Measurements from ENCODE around the gene CST9. TPM values are rescaled to one million over a fixed set of nuclear protein-coding genes. Genes with fewer than 3 reads are reported as not detected.

Gene CST9
- total and polyA plus RNA-seq, 2 of the 8 experiments (the other 6 are each of a cell fraction or from before 2014, with no cell fraction given): 0.05 to 0.19 TPM

DNA sequence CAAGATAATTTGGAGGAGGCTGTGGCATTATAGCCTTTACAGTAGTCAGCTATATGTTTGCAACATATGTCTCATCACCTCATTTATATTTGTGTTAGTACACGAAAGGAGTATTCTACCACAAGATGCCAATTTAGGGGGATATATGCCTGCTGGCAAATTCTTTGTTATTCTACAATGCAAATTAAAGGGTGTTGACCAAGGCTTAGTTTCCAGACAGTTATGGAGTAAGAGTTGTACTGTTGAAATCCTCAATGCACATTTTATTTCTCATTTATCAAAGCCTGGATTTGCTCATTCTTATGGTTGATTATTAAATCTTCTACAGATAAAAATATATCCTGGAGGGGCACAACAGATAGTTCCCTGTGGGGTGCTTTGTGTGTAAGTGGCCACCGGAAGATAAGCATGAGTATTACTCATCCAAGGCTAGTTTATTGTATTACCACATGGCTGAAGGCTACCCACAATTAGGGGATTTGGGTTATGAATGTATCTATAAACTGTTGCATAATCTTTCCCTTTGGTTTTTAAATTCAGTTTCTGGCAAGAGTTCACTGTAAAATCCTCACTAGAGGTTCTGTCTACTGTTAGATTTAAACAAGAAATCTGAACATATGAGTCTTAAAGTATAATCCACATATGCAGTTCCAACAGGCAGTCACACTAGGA is 9.0 kb downstream of the CST9 start:
- no peak for FAIRE-seq
- CTCF ChIA-PET (ENCODE audit: partially characterized antibody): interaction anchor here (1.0 to 18.5 kb wide), 4 partner anchors 11 to 152 kb away, joined by 3 to 328 read pairs (median 4); partner anchors contain the start of genes CST11 and CSTL1
- TF ChIP-seq TAF1 (IDR thresholded peaks at IDR 0.05; ENCODE audit: low read depth, low read length) (no peak), SAP30 (IDR thresholded peaks at IDR 0.05; ENCODE audit: insufficient read depth, insufficient replicate concordance, low read length) (no peak), BRCA1 (IDR thresholded peaks at IDR 0.05; ENCODE audit: low read depth, low read length) (no peak), MAFK (IDR thresholded peaks at IDR 0.05; ENCODE audit: low read depth, low read length) (no peak), HDAC6 (IDR thresholded peaks at IDR 0.05; ENCODE audit: low read depth, low read length) (no peak), YY1 (IDR thresholded peaks at IDR 0.05; ENCODE audit: low read depth, low read length) (no peak), SRF (IDR thresholded peaks at IDR 0.05; ENCODE audit: low read depth, low read length) (no peak), SP1 (IDR thresholded peaks at IDR 0.05; ENCODE audit: low read depth, low read length) (no peak), EZH2 (IDR thresholded peaks at IDR 0.05; ENCODE audit: low read depth, low read length, severe bottlenecking) (no peak), CHD1 (IDR thresholded peaks at IDR 0.05; ENCODE audit: low read depth, low read length) (no peak), POLR2AphosphoS5 (IDR thresholded peaks at IDR 0.05; ENCODE audit: low read depth, low read length) (no peak), NRF1 (IDR thresholded peaks at IDR 0.05; ENCODE audit: low read depth, low read length) (no peak), NANOG (IDR thresholded peaks at IDR 0.05; ENCODE audit: insufficient read depth, low read depth, low read length, poor library complexity, severe bottlenecking) (no peak)
- TF ChIP-seq, protein P1, sequence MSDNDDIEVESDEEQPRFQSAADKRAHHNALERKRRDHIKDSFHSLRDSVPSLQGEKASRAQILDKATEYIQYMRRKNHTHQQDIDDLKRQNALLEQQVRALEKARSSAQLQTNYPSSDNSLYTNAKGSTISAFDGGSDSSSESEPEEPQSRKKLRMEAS (IDR thresholded peaks at IDR 0.05): no peak

More for the DNA sequence above, 9.0 kb downstream of the CST9 start:
- POLR2A ChIA-PET (ENCODE audit: partially characterized antibody): no interaction called here
- Histone ChIP-seq H3K4ac (replicated peaks; ENCODE audit: insufficient read length, low read depth, low read length) (no peak overlapping the region), H3K4me2 (ENCODE audit: insufficient read depth in 1 of 2, low read depth in 2 of 2, low read length in 2 of 2) (no peak overlapping the region), H3K23ac (ENCODE audit: insufficient read length) (no peak overlapping the region), H4K8ac (ENCODE audit: extremely low read depth, insufficient read depth, low read length) (no peak overlapping the region), H4K91ac (replicated peaks; ENCODE audit: insufficient read length, low read length) (no peak overlapping the region), H2BK12ac (ENCODE audit: low read depth, low read length) (no peak overlapping the region), H3K23me2 (ENCODE audit: low read depth, low read length) (no peaks in the 10 kb centered on the region), H2AK5ac (ENCODE audit: low read depth, low read length) (no peak overlapping the region), H3K4me1 (replicated peaks in 1 of 4; ENCODE audit: control insufficient read depth in 3 of 4, insufficient read depth in 4 of 4, low read length in 3 of 4) (no peaks in the 10 kb centered on the region), H2AFZ (ENCODE audit: low read length) (no peak overlapping the region), H3K4me3 (ENCODE audit: extremely low read depth in 1 of 4, insufficient read depth in 2 of 4, low read depth in 3 of 4, low read length in 4 of 4) (no peak overlapping the region), H3K9me3 (ENCODE audit: insufficient read depth in 2 of 2, low read depth in 1 of 2, low read length in 1 of 2) (no peaks in the 10 kb centered on the region), H2BK120ac (replicated peaks; ENCODE audit: low read depth, low read length) (no peak overlapping the region), H3K56ac (replicated peaks; ENCODE audit: insufficient read length, low read depth, low read length) (no peak overlapping the region), H3K27me3 (replicated peaks in 1 of 4; ENCODE audit: control insufficient read depth in 3 of 4, extremely low read depth in 1 of 4, insufficient read depth in 3 of 4, low read length in 3 of 4) (no peaks in the 10 kb centered on the region), H2BK5ac (ENCODE audit: low read depth, low read length) (no peak overlapping the region), H3K14ac (ENCODE audit: insufficient read length) (no peak overlapping the region), H3K79me1 (ENCODE audit: low read depth, low read length) (no peaks in the 10 kb centered on the region), H2BK20ac (ENCODE audit: low read length) (no peak overlapping the region), H4K20me1 (replicated peaks in 1 of 2; ENCODE audit: control insufficient read depth in 1 of 2, insufficient read depth in 2 of 2, low read length in 2 of 2) (no peaks in the 10 kb centered on the region), H3K79me2 (ENCODE audit: control insufficient read depth in 1 of 2, insufficient read depth in 2 of 2, low read length in 2 of 2) (no peaks in the 10 kb centered on the region), H3K18ac (ENCODE audit: extremely low read depth, low read length) (no peak overlapping the region), H4K5ac (ENCODE audit: insufficient read length, low read depth, low read length) (no peak overlapping the region), H3K9ac (replicated peaks in 1 of 4; ENCODE audit: extremely low read depth in 1 of 4, low read depth in 3 of 4, low read length in 3 of 4) (no peak overlapping the region), H3K36me3 (ENCODE audit: control insufficient read depth in 2 of 4, insufficient read depth in 4 of 4, low read length in 3 of 4) (no peaks in the 10 kb centered on the region), H2BK15ac (ENCODE audit: low read length) (no peak overlapping the region), H3K27ac (ENCODE audit: low read depth, low read length) (no peak overlapping the region)
- 90% methylated on average over 2 of the region's 2 CpGs; no CpG with 5 or more reads in 1 of the 2 experiments for WGBS, 2 experiments (ENCODE audit: extremely low coverage in 1 of 2, insufficient coverage in 1 of 2, insufficient read length in 1 of 2, insufficient replicate concordance in 2 of 2, low coverage in 1 of 2, low lambda C conversion rate in 2 of 2, missing lambda C conversion rate in 1 of 2)
- no peak for DNase-seq (ENCODE audit: low read depth in 1 of 2, low spot score in 2 of 2)
